Gastrocnemius medialis (tissue), 4 donors: ENCODE measurements around the gene BMF. TPM values are rescaled to one million over a fixed set of nuclear protein-coding genes. Genes with fewer than 3 reads are reported as not detected.
"Not testable (repeated sequence)": the region's sequence is repeated elsewhere in the genome, so short reads cannot be mapped to it uniquely, and the experiment has no call there.

Source experiments
- ATAC-seq, 2 donors: fragments of 150-250 bp; one replicate each; pipeline ENCODE4 v1.9.1; 2016
- DNase-seq, 2 donors: peaks; one replicate each; pipeline ENCODE4 v3.0.0-alpha.2; 2019
- H3K27ac ChIP-seq, 4 donors: fragments of 200-600 bp; sonication (generic); 1 replicate in 1 of 4; 2 replicates in 3 of 4; pipeline ENCODE4 v1.5.1; 2016 to 2018; ENCODE audit warnings: mild to moderate bottlenecking in 2 of 4, moderate library complexity in 1 of 4
- H3K27me3 ChIP-seq, 3 donors: fragments of 200-600 bp; sonication (generic) in 2 of 3; 1 replicate in 1 of 3; 2 replicates in 2 of 3; pipeline versions ENCODE4 v1.5.1 to v1.6.0; 2016 to 2019; ENCODE audit warnings: mild to moderate bottlenecking in 1 of 3, moderate library complexity in 1 of 3
- H3K36me3 ChIP-seq, 2 donors: fragments of 200-600 bp; sonication (generic) in 1 of 2; one replicate each; pipeline ENCODE4 v1.5.1; 2017 to 2018
- H3K4me1 ChIP-seq, 2 donors: fragments of 200-600 bp; sonication (generic) in 1 of 2; one replicate each; pipeline ENCODE4 v1.5.1; 2016 to 2017; ENCODE audit warnings: mild to moderate bottlenecking in 2 of 2
- H3K4me3 ChIP-seq, 4 donors: fragments of 200-600 bp; sonication (generic) in 3 of 4; 1 replicate in 1 of 4; 2 replicates in 3 of 4; pipeline ENCODE4 v1.5.1; 2016 to 2019; ENCODE audit warnings: mild to moderate bottlenecking in 2 of 4
- H3K9me3 ChIP-seq, 3 donors: fragments of 200-600 bp; sonication (generic) in 2 of 3; 1 replicate in 1 of 3; 2 replicates in 2 of 3; pipeline ENCODE4 v1.5.1; 2016 to 2019
- CTCF ChIP-seq, 5 experiments: fragments of 450-650 bp in 3 of 5; fragments of 200-600 bp in 2 of 5; sonication (generic) in 2 of 5; IDR thresholded peaks in 4 of 5; conservative IDR thresholded peaks in 1 of 5; 1 replicate in 4 of 5; 2 replicates in 1 of 5; pipeline ENCODE4 v1.5.1; 2016 to 2019; ENCODE audit warnings: antibody characterized with exemption in 5 of 5, mild to moderate bottlenecking in 3 of 5, moderate library complexity in 3 of 5
- POLR2A ChIP-seq, 2 donors: fragments of 450-650 bp; IDR thresholded peaks; one replicate each; pipeline ENCODE4 v1.6.1; 2017; ENCODE audit warnings: antibody characterized with exemption in 2 of 2, mild to moderate bottlenecking in 2 of 2, moderate library complexity in 2 of 2
- in situ Hi-C, 4 donors: fragments of 200-750 bp; cut with MboI; loops; one replicate each; pipeline versions ENCODE4 v1.15.0 to v1.8.0; 2017; ENCODE audit warnings: low sequenced_read_pairs in 4 of 4
- intact Hi-C: fragments of 100-400 bp; cut with DNase I; formaldehyde crosslinking; loops from one replicate; pipeline ENCODE4 v1.15.1; 2023; ENCODE audit warnings: low total_unique reads
- total RNA-seq, 4 donors: library from RNA; depleted of rRNA; stranded (reverse); fragments of >200 nt; gene quantifications; one replicate each; pipeline versions ENCODE4 v1.1.0 to v1.2.3, GENCODE V29; 2016

Gene BMF
- total RNA-seq, 4 donors from 2014 or later: 0.82 to 11.6 (median 3.2) TPM

DNA sequence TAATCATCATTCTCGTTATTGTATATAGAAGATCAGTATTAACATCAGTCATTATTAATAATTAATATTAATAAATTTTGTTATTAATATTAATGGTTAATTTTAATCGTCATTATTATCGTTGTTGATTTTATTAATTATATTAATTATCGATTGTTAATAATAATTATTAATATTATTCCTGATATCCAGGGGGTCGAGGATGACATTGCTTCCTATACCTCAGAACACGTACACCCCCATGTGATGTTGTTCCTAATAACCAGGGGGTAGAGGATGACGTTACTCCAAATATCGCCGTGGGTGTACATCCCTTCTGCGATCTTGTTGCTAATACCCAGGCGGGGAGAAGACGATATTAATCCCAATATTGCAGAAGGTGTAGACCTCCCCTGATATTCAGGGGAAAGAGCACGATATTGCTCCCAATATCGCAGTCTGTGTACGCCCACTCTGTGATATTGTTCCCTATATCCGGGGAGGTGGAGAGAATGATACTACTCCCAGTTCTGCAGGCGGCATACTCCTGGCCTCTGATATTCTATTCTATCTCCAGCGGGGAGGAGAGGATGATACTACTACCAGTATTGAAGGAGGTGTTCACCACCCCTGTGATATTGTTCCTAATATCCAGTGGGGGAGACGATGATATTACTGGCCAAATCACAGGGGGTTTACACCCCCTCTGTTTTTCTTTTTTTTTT, 22.3 kb upstream of the BMF start:
- no peaks in the 10 kb centered on the region for H3K4me1 ChIP-seq
- intact Hi-C loops (no loop called here), in situ Hi-C loops (loop anchor here in 1 of 4 donors (25.0 kb wide), 1 partner anchor 344 kb away; the partner anchor contains the start of gene FSIP1)
- ATAC-seq: no peak
- H3K4me3 ChIP-seq: no peak overlapping the region
- H3K9me3 ChIP-seq: no peaks in the 10 kb centered on the region
- TF ChIP-seq POLR2A (IDR thresholded peaks at IDR 0.05): no peak
- TF ChIP-seq CTCF (IDR thresholded peaks at IDR 0.05 in 4 of 5, conservative IDR thresholded peaks at IDR 0.05 in 1 of 5): no peak
- H3K27ac ChIP-seq: no peak overlapping the region
- DNase-seq: no peak
- H3K27me3 ChIP-seq: peaks cover 0 to 16% (median 0%) of the 10 kb centered on the region in 3 donors
- no peaks in the 10 kb centered on the region for H3K36me3 ChIP-seq

DNA sequence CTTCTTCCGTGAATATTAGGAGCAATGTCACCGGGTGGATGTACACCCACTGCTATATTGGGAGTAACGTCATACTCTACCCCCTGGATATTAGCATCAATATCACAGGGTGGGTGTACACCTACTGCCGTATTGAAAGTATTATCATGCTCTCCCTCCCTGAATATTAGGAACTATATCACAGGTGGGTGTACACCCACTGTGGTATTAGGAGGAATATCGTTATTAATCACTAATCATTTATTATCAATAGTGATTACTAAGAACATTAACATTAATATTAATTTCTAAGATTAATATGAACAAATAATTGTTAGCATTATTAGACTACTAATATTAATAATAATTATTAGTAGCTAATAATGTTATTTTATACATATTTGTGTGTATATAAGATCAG, 21.4 kb upstream of the BMF start:
- Histone ChIP-seq H3K36me3 (no peaks in the 10 kb centered on the region), H3K27me3 (peaks cover 0 to 16% (median 0%) of the 10 kb centered on the region in 3 donors), H3K4me3 (no peak overlapping the region), H3K27ac (no peak overlapping the region), H3K4me1 (no peaks in the 10 kb centered on the region), H3K9me3 (no peaks in the 10 kb centered on the region)
- no peak for DNase-seq
- intact Hi-C loops (no loop called here), in situ Hi-C loops (loop anchor here in 1 of 4 donors (25.0 kb wide), 1 partner anchor 343 kb away; the partner anchor contains the start of gene FSIP1)
- TF ChIP-seq CTCF (IDR thresholded peaks at IDR 0.05 in 4 of 5, conservative IDR thresholded peaks at IDR 0.05 in 1 of 5): no peak
- no peak for TF ChIP-seq POLR2A (IDR thresholded peaks at IDR 0.05)
- ATAC-seq: no peak

- no peak for TF ChIP-seq CTCF (IDR thresholded peaks at IDR 0.05 in 4 of 5, conservative IDR thresholded peaks at IDR 0.05 in 1 of 5)
- TF ChIP-seq POLR2A (IDR thresholded peaks at IDR 0.05): no peak
- intact Hi-C loops: no loop called here
- no peak overlapping the region for H3K4me3 ChIP-seq
- H3K27me3 ChIP-seq: peaks cover 0 to 16% (median 0%) of the 10 kb centered on the region in 3 donors
- DNase-seq (no peak), ATAC-seq (no peak)
- in situ Hi-C loops: loop anchor here in 1 of 4 donors (25.0 kb wide), 1 partner anchor 342 kb away; the partner anchor contains the start of gene FSIP1
- no peak overlapping the region for H3K27ac ChIP-seq
- no peaks in the 10 kb centered on the region for H3K4me1 ChIP-seq
- no peaks in the 10 kb centered on the region for H3K9me3 ChIP-seq
- no peaks in the 10 kb centered on the region for H3K36me3 ChIP-seq
Observed at GRCh38 chr15:40128766-40129660, 20.3 kb upstream of the BMF start.

DNA sequence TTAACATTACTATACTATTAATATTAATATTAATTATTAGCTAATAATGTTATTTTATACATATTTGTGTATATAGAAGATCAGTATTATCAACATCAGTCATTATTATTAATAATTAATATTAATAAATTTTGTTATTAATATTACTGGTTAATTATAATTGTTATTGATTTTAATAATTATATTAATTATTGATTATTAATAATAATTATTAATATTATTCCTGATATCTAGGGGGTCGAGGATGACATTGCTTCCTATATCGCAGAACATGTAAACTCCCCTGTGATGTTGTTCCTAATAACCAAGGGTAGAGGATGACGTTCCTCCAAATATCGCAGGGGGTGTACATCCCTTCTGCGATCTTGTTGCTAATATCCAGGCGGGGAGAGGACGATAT, 17.3 kb upstream of the BMF start:
- DNase-seq (no peak), ATAC-seq (no peak)
- H3K4me3 ChIP-seq: no peak overlapping the region
- no peaks in the 10 kb centered on the region for H3K4me1 ChIP-seq
- peaks cover 0 to 11% (median 0%) of the 10 kb centered on the region in 3 donors for H3K27me3 ChIP-seq
- in situ Hi-C loops: loop anchor here in 1 of 4 donors (25.0 kb wide), 1 partner anchor 339 kb away; the partner anchor contains the start of gene FSIP1
- no peaks in the 10 kb centered on the region for H3K36me3 ChIP-seq
- H3K27ac ChIP-seq: no peak overlapping the region
- TF ChIP-seq CTCF (IDR thresholded peaks at IDR 0.05 in 4 of 5, conservative IDR thresholded peaks at IDR 0.05 in 1 of 5) (no peak), POLR2A (IDR thresholded peaks at IDR 0.05) (no peak)
- intact Hi-C loops: no loop called here
- no peaks in the 10 kb centered on the region for H3K9me3 ChIP-seq

GRCh38 chr15:40124807-40125285, 16.2 kb upstream of the BMF start:
- ATAC-seq, H3K27ac ChIP-seq, H3K4me1 ChIP-seq, H3K4me3 ChIP-seq, intact Hi-C loops, H3K27me3 ChIP-seq, H3K36me3 ChIP-seq, DNase-seq, H3K9me3 ChIP-seq: not testable (repeated sequence)
- in situ Hi-C loops: loop anchor here in 1 of 4 donors (25.0 kb wide), 1 partner anchor 338 kb away; the partner anchor contains the start of gene FSIP1

DNA sequence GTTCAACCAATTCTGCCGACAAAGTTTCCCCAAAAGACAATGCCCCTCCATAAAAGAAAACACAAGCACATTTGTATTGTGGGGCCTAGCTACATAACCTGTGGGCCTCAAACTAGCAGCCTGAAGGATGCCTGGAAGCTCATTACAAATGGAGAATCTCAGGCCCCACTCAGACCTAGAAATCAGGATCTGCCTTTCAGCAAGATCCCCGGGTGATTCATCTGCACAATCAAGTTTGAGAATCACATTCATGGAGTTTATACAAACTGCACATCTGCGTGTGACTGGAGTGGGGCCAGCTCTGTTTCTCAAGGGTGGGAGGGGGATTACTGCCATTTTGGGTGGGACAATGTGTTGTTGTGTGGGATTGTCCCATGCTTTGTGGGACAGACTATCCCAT, 15.7 kb upstream of the BMF start:
- H3K9me3 ChIP-seq, DNase-seq, H3K27me3 ChIP-seq, ATAC-seq, H3K36me3 ChIP-seq, in situ Hi-C loops, H3K4me3 ChIP-seq, intact Hi-C loops, H3K27ac ChIP-seq, H3K4me1 ChIP-seq: not testable (repeated sequence)

DNA sequence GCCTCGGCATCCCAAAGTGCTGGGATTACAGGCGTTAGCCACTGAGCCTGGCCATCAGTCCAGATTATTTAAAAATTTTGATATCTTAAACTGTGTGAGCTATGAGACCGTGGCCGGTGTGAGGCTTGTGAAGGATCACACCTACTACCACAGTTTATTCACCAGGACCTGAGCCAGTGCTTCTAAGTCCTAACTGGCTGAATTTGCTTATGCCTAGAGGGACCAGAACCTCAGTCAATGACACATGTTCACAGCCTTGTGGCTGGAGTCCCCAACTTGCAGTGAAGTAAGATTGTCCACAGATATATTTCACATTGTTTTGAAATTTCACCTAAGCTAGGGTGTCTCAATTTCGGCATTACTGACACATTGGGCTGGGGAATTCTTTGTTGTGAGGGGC, 15.2 kb upstream of the BMF start:
- in situ Hi-C loops, ATAC-seq, H3K9me3 ChIP-seq, H3K27ac ChIP-seq, H3K27me3 ChIP-seq, H3K4me1 ChIP-seq, DNase-seq, H3K36me3 ChIP-seq, intact Hi-C loops, H3K4me3 ChIP-seq: not testable (repeated sequence)
